SU-DHL-6 (cell line): Measurements from ENCODE around the gene RBMS3.

ENCODE experiments used
- H2AFZ ChIP-seq: fragments of 200-600 bp; sonication (generic); 2 replicates; pipeline ENCODE4 v1.6.1; 2014; ENCODE audit warnings: low read depth, mild to moderate bottlenecking, moderate library complexity, mixed read lengths, antibody characterized with exemption, low read length; ENCODE audit not compliant: severe bottlenecking
- H3F3A ChIP-seq: fragments of 200-600 bp; shearing (Covaris generic); 2 replicates; pipeline ENCODE4 v1.6.0; 2016; ENCODE audit warnings: antibody characterized with exemption, mild to moderate bottlenecking; ENCODE audit not compliant: insufficient read depth
- H3K27ac ChIP-seq: fragments of 200-600 bp; sonication (generic); 2 replicates; pipeline ENCODE4 v1.5.1; 2016; ENCODE audit warnings: low read depth, mild to moderate bottlenecking, low read length, moderate library complexity, mixed read lengths
- H3K27me3 ChIP-seq: fragments of 200-600 bp; sonication (generic), shearing (Covaris generic); 2 replicates; pipeline ENCODE4 v1.6.0; 2014; ENCODE audit warnings: mild to moderate bottlenecking, low read length
- H3K36me3 ChIP-seq: fragments of 200-600 bp; sonication (generic); 2 replicates; pipeline ENCODE4 v1.6.1; 2014; ENCODE audit warnings: mild to moderate bottlenecking, low read length, mixed read lengths
- H3K4me2 ChIP-seq: fragments of 300-600, 200-600 bp; shearing (Covaris generic), sonication (generic); 2 replicates; pipeline ENCODE4 v1.6.0; 2014; ENCODE audit warnings: low read length, low read depth, mild to moderate bottlenecking; ENCODE audit not compliant: poor library complexity, severe bottlenecking
- H3K4me3 ChIP-seq: fragments of 200-600 bp; sonication (generic); 2 replicates; pipeline ENCODE4 v1.5.1; 2014; ENCODE audit warnings: antibody characterized with exemption, low read length, mild to moderate bottlenecking, mixed read lengths; ENCODE audit not compliant: insufficient read depth, poor library complexity, severe bottlenecking
- H3K79me2 ChIP-seq: fragments of 200-600 bp; sonication (generic); 2 replicates; pipeline ENCODE4 v1.6.1; 2014; ENCODE audit warnings: mild to moderate bottlenecking, low read length, moderate library complexity; ENCODE audit not compliant: insufficient read depth
- H3K9ac ChIP-seq: fragments of 200-600 bp; sonication (generic); 2 replicates; pipeline ENCODE4 v1.7.0; 2014; ENCODE audit warnings: mild to moderate bottlenecking, low read length
- H3K9me2 ChIP-seq: fragments of 200-600 bp; sonication (generic); replicated peaks from 2 replicates; pipeline ENCODE4 v1.6.1; 2014; ENCODE audit warnings: low read length; ENCODE audit not compliant: insufficient read depth
- H3K9me3 ChIP-seq: fragments of 200-600 bp; sonication (generic); 2 replicates; pipeline ENCODE4 v1.6.1; 2014; ENCODE audit warnings: low read length, mixed read lengths; ENCODE audit not compliant: insufficient read depth
- H4K20me1 ChIP-seq: fragments of 200-600 bp; sonication (generic); 2 replicates; pipeline ENCODE4 v1.6.1; 2014; ENCODE audit warnings: low read depth, mild to moderate bottlenecking, antibody characterized with exemption, low read length, moderate library complexity, mixed read lengths
- CTCF ChIP-seq: fragments of 200-600 bp; sonication (generic); IDR thresholded peaks from one replicate; pipeline ENCODE4 v1.5.1; 2017; ENCODE audit warnings: antibody characterized with exemption, mild to moderate bottlenecking, low read length, moderate library complexity; ENCODE audit not compliant: insufficient read depth, poor library complexity, severe bottlenecking
- EZH2phosphoT487 ChIP-seq: fragments of 200-600 bp; sonication (generic), shearing (Covaris generic); conservative IDR thresholded peaks from 2 replicates; pipeline ENCODE4 v1.6.1; 2018; ENCODE audit warnings: mild to moderate bottlenecking, antibody characterized with exemption, low read length, moderate library complexity, mixed read lengths

Gene RBMS3

GRCh38 chr3:29318251-29318650 is 37.4 kb downstream of the RBMS3 start:
- Histone ChIP-seq H3K4me3 (no peak overlapping the region), H3K9me3 (no peaks in the 10 kb centered on the region), H3K27me3 (no peaks in the 10 kb centered on the region), H2AFZ (no peak overlapping the region), H3K9me2 (no peaks in the 10 kb centered on the region), H4K20me1 (no peaks in the 10 kb centered on the region), H3K4me2 (no peak overlapping the region), H3K9ac (no peak overlapping the region), H3K36me3 (no peaks in the 10 kb centered on the region), H3K27ac (no peak overlapping the region), H3K79me2 (no peaks in the 10 kb centered on the region), H3F3A (no peaks in the 10 kb centered on the region)
- TF ChIP-seq EZH2phosphoT487 (no peak), CTCF (no peak)

GRCh38 chr3:29319262-29319661 is 38.4 kb downstream of the RBMS3 start:
- Histone ChIP-seq H3F3A (no peaks in the 10 kb centered on the region), H3K79me2 (no peaks in the 10 kb centered on the region), H2AFZ (no peak overlapping the region), H3K9me2 (no peaks in the 10 kb centered on the region), H3K9me3 (no peaks in the 10 kb centered on the region), H3K4me3 (no peak overlapping the region), H3K9ac (no peak overlapping the region), H3K36me3 (no peaks in the 10 kb centered on the region), H3K27ac (no peak overlapping the region), H3K4me2 (no peak overlapping the region), H4K20me1 (no peaks in the 10 kb centered on the region), H3K27me3 (no peaks in the 10 kb centered on the region)
- TF ChIP-seq EZH2phosphoT487 (no peak), CTCF (no peak)

GRCh38 chr3:29319798-29320197 is 38.9 kb downstream of the RBMS3 start:
- no peaks in the 10 kb centered on the region for H3K79me2 ChIP-seq
- H3K9me2 ChIP-seq, result no peaks in the 10 kb centered on the region
- H4K20me1 ChIP-seq, result no peaks in the 10 kb centered on the region
- H3K27ac ChIP-seq, result no peak overlapping the region
- H3K4me3 ChIP-seq, result no peak overlapping the region
- H3K9ac ChIP-seq, result no peak overlapping the region
- no peaks in the 10 kb centered on the region for H3K36me3 ChIP-seq
- no peak for TF ChIP-seq CTCF
- TF ChIP-seq EZH2phosphoT487, result no peak
- H2AFZ ChIP-seq, result no peak overlapping the region
- H3F3A ChIP-seq, result no peaks in the 10 kb centered on the region
- no peak overlapping the region for H3K4me2 ChIP-seq
- no peaks in the 10 kb centered on the region for H3K27me3 ChIP-seq
- H3K9me3 ChIP-seq, result no peaks in the 10 kb centered on the region
